HUES64 (cell line): ENCODE data around the gene MVB12B.
A peak's percentile ranks its signal among the peaks of the same experiment; 100 is the strongest.
"Not testable (repeated sequence)": the region's sequence is repeated elsewhere in the genome, so short reads cannot be mapped to it uniquely, and the experiment has no call there.

Source experiments
- H3K27ac ChIP-seq: 2 replicates; pipeline ENCODE4 v1.7.0; 2013; ENCODE audit warnings: low read depth, low read length, inconsistent platforms
- H3K27me3 ChIP-seq: 2 replicates; pipeline ENCODE4 v1.6.1; 2013; ENCODE audit warnings: mild to moderate bottlenecking, low read length; ENCODE audit not compliant: insufficient read depth
- H3K36me3 ChIP-seq: 2 replicates; pipeline ENCODE4 v1.6.1; 2013; ENCODE audit warnings: mild to moderate bottlenecking, low read length; ENCODE audit not compliant: insufficient read depth
- H3K4me1 ChIP-seq: 2 replicates; pipeline ENCODE4 v1.6.1; 2013; ENCODE audit warnings: mild to moderate bottlenecking, low read length, moderate library complexity; ENCODE audit not compliant: insufficient read depth
- H3K4me3 ChIP-seq: 2 replicates; pipeline ENCODE4 v1.5.1; 2013; ENCODE audit warnings: mild to moderate bottlenecking, low read length, moderate library complexity
- H3K9ac ChIP-seq: 2 replicates; pipeline ENCODE4 v1.6.1; 2013; ENCODE audit warnings: mild to moderate bottlenecking, low read depth, low read length
- H3K9me3 ChIP-seq: 2 replicates; pipeline ENCODE4 v1.6.1; 2013; ENCODE audit warnings: low read depth, low read length; ENCODE audit not compliant: insufficient read depth
- WGBS: fragments of 150-250, 120-280 bp; methylation state at CpG from one replicate; pipeline ENCODE4 v1.1.7; 2013; ENCODE audit warnings: missing lambda C conversion rate; 5-methylcytosine and 5-hydroxymethylcytosine counted together

Gene MVB12B

DNA sequence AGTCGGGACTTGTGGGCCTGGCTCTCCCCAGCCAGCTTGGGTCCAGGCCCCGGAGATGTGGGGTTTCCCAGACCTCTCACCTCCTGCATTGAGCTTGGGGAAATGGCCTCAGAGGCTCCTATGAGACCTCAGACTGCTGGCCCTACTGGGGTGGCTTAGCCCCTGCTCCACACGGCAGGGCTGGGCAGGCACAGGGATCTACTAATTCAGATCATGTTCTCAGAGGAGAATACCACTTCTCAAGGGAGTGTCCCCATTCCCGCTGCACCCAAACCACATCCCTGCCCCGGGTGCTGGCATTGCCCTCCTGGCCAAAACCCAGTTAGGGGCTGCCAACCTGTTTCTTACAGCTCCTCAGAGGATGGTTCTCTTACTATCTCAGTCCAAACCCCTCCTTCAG lies 205.0 kb downstream of the MVB12B start:
- peaks cover 34% of the 10 kb centered on the region for H3K27me3 ChIP-seq
- peaks cover 65% of the 10 kb centered on the region for H3K4me1 ChIP-seq
- H3K27ac ChIP-seq = no peak overlapping the region
- H3K9me3 ChIP-seq = no peaks in the 10 kb centered on the region
- WGBS = 77% methylated on average over 5 of the region's 5 CpGs
- no peak overlapping the region for H3K4me3 ChIP-seq
- no peaks in the 10 kb centered on the region for H3K36me3 ChIP-seq
- no peak overlapping the region for H3K9ac ChIP-seq

DNA sequence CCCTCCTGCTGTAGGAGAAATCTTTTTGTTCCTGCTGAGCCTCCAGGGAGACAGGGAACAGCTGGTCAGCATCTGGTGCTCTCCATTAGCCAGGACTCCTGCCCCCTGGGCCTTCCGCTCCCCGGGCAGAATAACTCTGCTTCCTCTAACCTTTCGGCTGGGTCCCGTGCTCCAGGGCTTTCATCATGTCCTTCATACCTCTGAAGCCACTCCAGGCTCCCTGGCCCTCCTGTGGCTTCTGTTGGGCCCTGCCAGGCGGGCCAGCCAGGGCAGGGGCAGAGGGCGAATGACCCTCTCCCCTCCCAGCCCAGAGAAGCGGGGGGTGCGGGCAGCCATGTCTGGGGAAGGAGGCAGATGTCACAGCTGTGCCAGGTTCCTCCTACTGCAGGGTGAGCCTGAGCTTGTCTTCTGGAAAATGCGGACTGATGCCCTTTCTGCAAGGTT lies 205.4 kb downstream of the MVB12B start:
- Histone ChIP-seq H3K36me3 (no peaks in the 10 kb centered on the region), H3K9me3 (no peaks in the 10 kb centered on the region), H3K9ac (no peak overlapping the region), H3K4me3 (no peak overlapping the region), H3K27ac (no peak overlapping the region), H3K27me3 (peaks cover 34% of the 10 kb centered on the region), H3K4me1 (peaks cover 64% of the 10 kb centered on the region)
- WGBS = 87% methylated on average over 9 of the region's 9 CpGs

DNA sequence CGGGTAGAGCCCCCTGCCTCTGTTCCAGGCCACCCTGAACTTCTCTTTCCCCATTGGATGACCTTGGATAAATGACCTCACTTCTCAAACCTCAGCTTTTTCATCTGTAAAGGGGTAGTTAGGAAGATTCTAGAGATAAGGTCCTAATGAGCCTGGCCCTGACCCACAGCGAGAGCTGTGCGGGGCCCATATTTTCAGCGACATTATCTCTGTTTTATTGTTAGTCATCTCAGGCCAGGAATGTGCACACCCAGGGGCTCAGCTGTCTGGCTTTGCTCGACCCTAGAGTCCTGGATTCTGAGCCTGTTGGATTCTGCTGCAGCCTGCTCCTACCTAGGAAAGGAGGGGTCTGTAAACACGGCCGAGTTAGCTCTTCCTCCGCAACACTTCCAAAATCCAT lies 205.9 kb downstream of the MVB12B start:
- H3K36me3 ChIP-seq = no peaks in the 10 kb centered on the region
- H3K9me3 ChIP-seq = no peaks in the 10 kb centered on the region
- no peak overlapping the region for H3K9ac ChIP-seq
- no peak overlapping the region for H3K27ac ChIP-seq
- H3K27me3 ChIP-seq = peaks cover 34% of the 10 kb centered on the region
- no peak overlapping the region for H3K4me3 ChIP-seq
- WGBS = 71% methylated on average over 8 of the region's 8 CpGs
- peaks cover 60% of the 10 kb centered on the region for H3K4me1 ChIP-seq

DNA sequence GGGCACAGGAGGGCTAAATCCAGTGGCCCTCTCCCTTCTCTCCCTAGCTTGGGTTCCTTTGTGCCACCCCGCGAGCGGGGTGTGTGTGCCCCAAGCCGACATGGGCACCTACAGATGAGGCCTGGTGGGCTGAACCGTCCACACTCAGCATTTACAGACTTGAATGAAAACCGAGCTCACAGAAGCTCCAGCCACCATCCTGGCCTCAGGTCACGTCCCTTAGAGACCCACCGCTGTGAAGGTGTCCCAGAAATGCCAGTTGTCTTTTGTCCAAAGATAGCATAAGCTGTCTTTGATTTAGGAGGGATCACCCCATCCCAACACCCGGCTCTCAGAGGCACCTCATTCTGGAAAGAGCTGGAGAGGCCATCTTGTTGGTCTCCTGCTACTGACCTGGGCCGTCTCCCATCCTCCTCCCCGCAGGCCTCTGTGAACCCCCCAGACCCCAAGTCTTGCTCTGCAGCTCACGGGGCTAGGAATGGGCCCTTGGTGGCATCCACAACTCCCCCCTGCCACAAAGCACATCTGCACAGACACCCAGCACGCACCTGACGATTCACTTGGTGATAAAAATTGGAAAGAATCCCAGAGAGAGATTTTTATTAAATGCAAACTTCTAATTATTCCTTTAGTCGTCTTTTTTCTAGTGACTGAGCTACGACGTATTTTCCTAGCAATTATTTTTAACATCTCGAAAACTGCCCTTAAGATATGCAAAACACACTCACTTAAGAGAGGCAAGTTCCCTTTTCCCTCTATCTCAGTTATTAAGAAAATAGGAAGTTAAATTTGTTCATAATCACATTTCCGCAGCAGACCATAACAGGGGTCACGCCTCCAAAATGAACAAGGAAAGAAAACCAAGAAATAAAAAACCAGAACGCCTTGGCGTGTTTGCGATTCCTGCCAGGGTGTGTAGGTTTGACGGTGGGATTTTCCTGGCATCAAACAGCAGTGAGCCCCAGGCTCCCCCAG lies 206.6 kb downstream of the MVB12B start:
- H3K9ac ChIP-seq = no peak overlapping the region
- no peak overlapping the region; the same call in 1 of the 2 replicates for H3K4me3 ChIP-seq
- H3K36me3 ChIP-seq = no peaks in the 10 kb centered on the region
- H3K9me3 ChIP-seq = no peaks in the 10 kb centered on the region
- WGBS = 67% methylated on average over 22 of the region's 24 CpGs
- H3K27me3 ChIP-seq = peaks cover 34% of the 10 kb centered on the region
- peaks cover 52% of the 10 kb centered on the region for H3K4me1 ChIP-seq
- no peak overlapping the region for H3K27ac ChIP-seq

DNA sequence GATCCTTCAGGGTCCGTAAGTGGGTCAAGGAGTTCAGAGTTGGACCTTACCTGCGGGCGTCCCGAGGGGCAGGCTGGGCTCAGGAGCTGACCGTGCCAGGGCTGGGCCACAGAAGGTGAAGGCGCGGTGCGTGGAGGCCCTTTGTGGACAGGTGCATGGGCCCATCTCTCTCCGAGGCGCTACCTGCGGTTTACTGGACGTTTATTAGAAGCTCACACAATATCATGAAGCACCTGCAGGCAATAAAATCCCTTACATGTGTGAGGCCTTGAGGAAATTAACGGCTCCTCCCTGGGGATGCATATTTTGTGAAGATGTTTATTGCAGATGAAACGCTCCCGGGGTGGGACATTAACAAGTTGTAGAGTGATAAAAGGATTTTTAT lies 207.3 kb downstream of the MVB12B start:
- peaks cover 34% of the 10 kb centered on the region for H3K27me3 ChIP-seq
- WGBS = 22% methylated on average over 15 of the region's 15 CpGs

DNA sequence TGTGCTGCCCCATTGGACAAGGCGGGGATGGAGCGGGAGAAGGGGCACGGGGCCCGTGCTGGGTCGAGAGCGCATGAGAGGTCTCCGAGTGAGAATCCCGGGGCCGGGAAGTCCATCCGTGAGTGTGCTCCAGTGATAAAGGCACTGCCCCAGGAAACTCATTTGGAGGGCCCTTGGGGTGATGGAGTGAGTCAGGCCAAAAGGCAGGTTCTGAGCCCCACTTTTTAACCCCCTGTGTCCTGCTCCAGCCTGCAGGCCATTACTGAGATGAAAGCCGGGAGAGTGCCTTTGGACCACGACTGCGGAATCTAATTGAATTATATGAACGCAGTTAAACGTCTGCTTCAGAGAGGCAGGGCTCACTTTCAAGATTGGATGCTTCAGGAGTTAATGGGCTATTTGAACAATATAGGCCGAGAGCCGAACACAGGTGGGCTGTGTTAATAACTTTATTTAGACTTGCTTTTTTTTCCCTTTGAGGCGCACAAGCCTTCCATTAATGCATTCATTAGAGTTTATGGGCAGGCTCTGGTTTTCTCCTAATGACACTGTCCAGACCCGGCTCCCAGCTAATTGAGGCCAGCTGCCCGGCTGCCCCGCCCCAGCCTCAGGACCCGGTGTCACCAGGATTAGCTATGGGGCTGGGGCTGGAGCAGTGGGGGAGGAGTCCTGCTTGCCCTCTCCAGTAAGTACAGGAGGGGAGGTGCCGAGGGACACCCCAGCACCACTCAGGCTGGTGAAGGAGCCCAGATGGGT lies 208.0 kb downstream of the MVB12B start:
- Histone ChIP-seq H3K9me3 (no peaks in the 10 kb centered on the region), H3K36me3 (no peaks in the 10 kb centered on the region), H3K27me3 (peaks cover 34% of the 10 kb centered on the region), H3K4me3 (peak overlapping the region; percentile 46), H3K27ac (peak overlapping the region; percentile 40; the same call in 1 of the 2 replicates), H3K4me1 (peaks cover 40% of the 10 kb centered on the region), H3K9ac (no peak overlapping the region)
- 11% methylated on average over 23 of the region's 23 CpGs for WGBS

More for the DNA sequence above, 207.3 kb downstream of the MVB12B start:
- H3K9ac ChIP-seq = no peak overlapping the region
- H3K36me3 ChIP-seq = no peaks in the 10 kb centered on the region
- H3K4me3 ChIP-seq = peak overlapping the region; percentile 46
- no peaks in the 10 kb centered on the region for H3K9me3 ChIP-seq
- H3K27ac ChIP-seq = no peak overlapping the region
- peaks cover 45% of the 10 kb centered on the region for H3K4me1 ChIP-seq

DNA sequence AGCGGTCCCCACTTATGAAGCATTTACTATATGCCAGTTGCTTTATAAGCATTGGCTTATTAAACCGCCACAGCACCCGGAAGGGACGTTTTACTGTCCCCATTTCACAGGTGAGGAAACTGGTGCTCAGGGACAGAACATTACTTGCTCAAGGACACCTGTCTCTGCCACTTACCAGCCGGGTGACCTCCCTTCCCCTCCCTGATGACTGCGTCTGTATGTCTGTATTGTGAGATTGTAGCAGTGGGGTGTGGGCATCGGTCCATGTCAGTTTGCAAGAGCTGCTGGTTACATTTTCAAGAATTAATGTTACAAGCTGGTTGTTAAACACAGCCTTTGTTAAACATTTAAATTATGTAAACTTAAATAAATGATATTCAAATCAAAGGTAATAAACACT lies 209.5 kb downstream of the MVB12B start:
- H3K27ac ChIP-seq = no peak overlapping the region
- H3K36me3 ChIP-seq = no peaks in the 10 kb centered on the region
- H3K9me3 ChIP-seq = no peaks in the 10 kb centered on the region
- no peak overlapping the region for H3K4me3 ChIP-seq
- H3K4me1 ChIP-seq = peaks cover 36% of the 10 kb centered on the region
- H3K27me3 ChIP-seq = peaks cover 34% of the 10 kb centered on the region
- 91% methylated on average over 4 of the region's 7 CpGs for WGBS
- H3K9ac ChIP-seq = no peak overlapping the region

DNA sequence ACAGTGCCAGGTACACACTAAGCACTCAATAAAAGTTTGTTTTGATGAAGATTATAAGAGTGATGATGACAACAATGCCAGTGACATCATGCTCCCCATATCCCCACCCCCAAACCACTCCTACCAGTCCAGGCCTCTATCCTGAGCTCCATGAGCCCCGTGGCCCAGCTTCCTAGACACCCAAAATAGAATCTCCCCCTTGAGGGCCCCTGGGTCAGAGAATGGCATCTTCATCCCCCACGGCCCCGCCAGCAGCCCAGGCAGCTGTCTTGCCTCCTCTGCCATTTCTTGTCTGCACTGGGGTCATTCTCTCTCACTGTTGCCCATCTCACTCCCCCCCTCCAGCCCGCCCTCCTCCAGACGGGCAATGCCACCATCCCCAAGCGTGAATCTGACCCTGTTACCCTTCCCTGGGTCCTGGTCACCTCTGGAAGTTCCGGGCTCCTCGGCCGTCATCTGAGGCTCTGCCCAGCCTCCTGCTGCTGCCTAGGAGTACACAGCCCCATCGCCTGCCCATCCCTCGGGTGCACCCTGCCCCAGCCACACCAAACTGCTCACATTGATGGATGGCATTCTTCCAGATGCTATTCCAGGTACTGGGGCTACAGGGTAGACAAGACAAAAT lies 210.3 kb downstream of the MVB12B start:
- Histone ChIP-seq H3K27ac (no peak overlapping the region), H3K36me3 (no peaks in the 10 kb centered on the region), H3K4me3 (no peak overlapping the region), H3K4me1 (peaks cover 32% of the 10 kb centered on the region), H3K9ac (no peak overlapping the region), H3K27me3 (peaks cover 34% of the 10 kb centered on the region), H3K9me3 (no peaks in the 10 kb centered on the region)
- whole genome bisulfite sequencing = 84% methylated on average over 11 of the region's 11 CpGs

DNA sequence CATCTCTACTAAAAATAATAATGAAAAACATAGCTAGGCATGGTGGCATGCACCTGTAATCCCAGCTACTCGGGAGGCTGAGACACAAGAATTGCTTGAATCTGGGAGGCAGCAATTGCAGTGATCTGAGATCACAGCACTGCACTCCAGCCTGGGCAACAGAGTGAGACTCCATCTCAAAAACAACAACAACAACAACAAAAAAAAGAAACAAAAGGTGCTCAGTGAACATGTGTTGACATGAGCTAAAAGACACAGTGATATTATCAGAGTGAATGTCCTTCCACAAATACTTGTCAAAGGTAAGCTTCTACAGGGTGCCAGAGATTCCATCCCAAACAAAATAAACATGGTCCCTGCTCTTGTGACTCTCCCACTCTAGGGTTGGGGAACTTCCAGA lies 211.9 kb downstream of the MVB12B start:
- H3K27me3 ChIP-seq = peaks cover 20% of the 10 kb centered on the region
- H3K9me3 ChIP-seq = no peaks in the 10 kb centered on the region
- H3K9ac ChIP-seq = no peak overlapping the region
- WGBS = 82% methylated on average over 1 of the region's 1 CpG
- H3K4me3 ChIP-seq = no peak overlapping the region
- H3K27ac ChIP-seq = no peak overlapping the region
- H3K4me1 ChIP-seq = peaks cover 20% of the 10 kb centered on the region
- no peaks in the 10 kb centered on the region for H3K36me3 ChIP-seq

DNA sequence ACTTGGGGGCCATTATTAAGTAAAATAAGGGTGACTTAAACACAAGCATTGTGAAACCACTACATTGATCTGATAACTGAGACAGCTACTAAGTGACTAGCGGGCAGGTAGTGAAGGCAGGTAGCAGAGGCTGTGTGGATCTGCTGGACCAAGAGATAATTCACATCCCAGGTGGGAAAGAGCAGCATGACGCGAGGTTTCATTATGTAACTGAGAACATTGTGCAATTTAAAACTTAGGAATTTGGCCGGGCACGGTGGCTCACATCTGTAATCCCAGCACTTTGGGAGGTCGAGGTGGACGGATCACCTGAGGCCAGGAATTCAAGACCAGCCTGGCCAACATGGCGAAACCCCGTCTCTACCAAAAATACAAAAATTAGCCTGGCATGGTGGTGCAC lies 213.8 kb downstream of the MVB12B start:
- not testable (repeated sequence) for H3K9ac ChIP-seq, H3K4me3 ChIP-seq, H3K27ac ChIP-seq, H3K36me3 ChIP-seq, H3K27me3 ChIP-seq, H3K9me3 ChIP-seq, H3K4me1 ChIP-seq
- WGBS = 93% methylated on average over 9 of the region's 9 CpGs

DNA sequence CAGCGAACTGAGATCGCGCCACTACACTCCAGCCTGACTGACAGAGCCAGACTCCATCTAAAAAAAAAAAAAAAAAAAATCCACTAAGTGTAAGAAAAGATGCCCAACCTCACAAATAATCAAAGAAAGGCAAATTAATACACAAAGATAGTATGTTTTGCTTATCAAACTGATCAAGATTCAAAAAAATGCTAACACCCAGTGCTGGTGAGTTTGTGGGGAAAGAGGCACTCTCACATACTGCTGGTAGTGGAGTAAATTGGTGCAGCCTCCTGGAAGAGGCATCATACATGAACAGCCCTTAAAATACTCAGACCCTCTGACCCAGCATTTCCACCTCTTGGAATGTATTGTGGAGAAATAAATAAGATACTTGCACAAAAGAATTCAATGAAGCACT lies 216.9 kb downstream of the MVB12B start:
- H3K36me3 ChIP-seq = no peaks in the 10 kb centered on the region
- WGBS = 80% methylated on average over 2 of the region's 3 CpGs
- H3K27ac ChIP-seq = no peak overlapping the region
- no peak overlapping the region for H3K9ac ChIP-seq
- H3K4me1 ChIP-seq = no peaks in the 10 kb centered on the region
- H3K9me3 ChIP-seq = no peaks in the 10 kb centered on the region
- no peak overlapping the region for H3K4me3 ChIP-seq
- no peaks in the 10 kb centered on the region for H3K27me3 ChIP-seq
